B cell (primary cell): ENCODE measurements around the gene ADAMTS18.

ENCODE experiments used
- CTCF ChIP-seq: fragments of 200-600 bp; IDR thresholded peaks from one replicate; pipeline ENCODE4 v1.8.0; 2022; ENCODE audit warnings: antibody characterized with exemption, mild to moderate bottlenecking
- EZH2 ChIP-seq: IDR thresholded peaks from 2 replicates; pipeline ENCODE4 v1.6.1; 2012; ENCODE audit warnings: borderline replicate concordance, low read depth, mild to moderate bottlenecking, moderate library complexity, low read length; ENCODE audit not compliant: insufficient read depth, poor library complexity, severe bottlenecking

GRCh38 chr16:77469634-77470033, 34.8 kb upstream of the ADAMTS18 start:
- no peak for TF ChIP-seq CTCF
- TF ChIP-seq EZH2: no peak
